ENCODE results near the gene CBLIF.
"Not testable (repeated sequence)": the region's sequence is repeated elsewhere in the genome, so short reads cannot be mapped to it uniquely, and the experiment has no call there.

Gene CBLIF

GRCh38 chr11:59794417-59794816 is 50.9 kb downstream of the CBLIF start:
- DNase-seq (ENCODE audit: low read depth) = no peak

GRCh38 chr11:59792507-59792906 is 52.8 kb downstream of the CBLIF start:
- no peak for DNase-seq (ENCODE audit: low read depth)

DNA sequence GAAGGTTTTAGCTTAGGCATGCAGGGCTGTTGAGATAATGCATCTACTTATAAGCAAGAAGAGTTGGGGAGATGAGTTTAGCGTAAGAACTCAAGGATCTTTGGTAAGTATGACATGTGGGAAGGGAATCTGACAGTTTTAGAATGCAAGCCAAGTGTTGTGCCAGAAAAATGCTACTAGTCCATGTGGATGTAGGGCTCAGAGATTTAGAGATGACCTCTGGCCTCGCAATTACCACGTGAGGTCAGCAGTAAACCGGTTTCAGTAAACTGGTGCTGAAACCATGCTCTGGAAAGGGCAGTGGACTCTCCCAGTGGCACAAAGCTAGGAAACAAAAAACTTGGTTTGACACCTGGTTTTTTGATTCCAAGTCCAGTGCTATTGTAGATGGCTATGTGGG is 53.7 kb downstream of the CBLIF start:
- DNase-seq (ENCODE audit: low read depth) = no peak

DNA sequence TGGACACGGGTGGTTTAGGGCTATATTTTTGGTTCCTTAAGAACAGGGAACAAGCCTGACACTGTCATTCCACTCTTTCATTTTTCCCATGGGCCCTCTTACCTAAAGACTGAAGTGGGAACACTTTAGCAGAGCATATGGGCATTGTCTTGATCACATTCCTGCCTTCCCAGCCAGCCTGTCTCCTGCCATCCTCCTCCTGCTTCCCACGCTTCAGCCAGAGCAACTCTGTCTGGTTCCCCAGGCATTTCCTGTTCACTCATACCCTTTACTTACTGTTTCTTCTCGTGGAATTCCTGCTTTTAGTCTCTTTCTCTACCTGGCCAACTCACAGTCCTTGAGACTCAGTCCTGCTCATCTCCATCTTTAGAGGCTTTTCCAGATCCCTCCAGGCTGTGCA is 57.5 kb downstream of the CBLIF start:
- DNase-seq (ENCODE audit: low read depth) = no peak

DNA sequence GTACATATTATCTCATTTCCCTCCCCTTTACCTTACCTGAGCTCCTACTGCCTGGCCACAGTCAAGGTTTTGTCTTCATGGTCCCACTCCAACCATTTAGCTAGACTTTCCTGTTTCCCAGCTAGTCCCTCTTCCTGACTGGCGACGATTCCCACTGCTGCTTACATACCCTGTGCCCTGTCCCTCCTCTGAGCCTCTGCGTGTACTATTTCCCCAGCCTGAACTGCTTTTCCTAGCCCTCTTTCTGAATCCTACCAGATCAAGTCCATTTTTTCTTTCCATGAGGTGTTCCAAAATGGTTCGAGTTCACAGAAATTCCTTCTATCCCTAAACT is 58.1 kb downstream of the CBLIF start:
- DNase-seq (ENCODE audit: low read depth) = no peak

- no peak for DNase-seq (ENCODE audit: low read depth)
These were observed 59.5 kb downstream of the CBLIF start for GRCh38 chr11:59785818-59786217.

- not testable (repeated sequence) for DNase-seq (ENCODE audit: low read depth)
These were observed 60.9 kb downstream of the CBLIF start for GRCh38 chr11:59784441-59784840.

GRCh38 chr11:59783632-59784090 is 61.6 kb downstream of the CBLIF start:
- no peak for DNase-seq (ENCODE audit: low read depth)

DNA sequence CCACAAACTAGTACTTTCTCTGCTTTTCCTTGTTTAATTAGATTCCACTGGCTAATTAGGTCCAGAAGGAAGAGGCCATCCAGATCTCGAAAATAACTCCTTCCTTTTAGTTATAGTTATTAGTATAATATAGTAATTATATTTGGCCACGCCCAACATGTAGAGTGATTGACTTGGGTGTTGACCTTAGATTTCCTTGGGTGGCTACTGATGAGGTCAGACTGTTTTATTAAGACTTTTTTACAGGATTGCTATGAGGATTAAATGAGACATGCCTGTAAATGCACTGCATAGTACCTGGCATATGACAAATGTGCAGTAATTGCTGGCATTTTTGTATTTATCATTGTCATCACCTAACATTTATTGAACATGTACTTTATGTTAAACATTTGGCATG is 63.2 kb downstream of the CBLIF start:
- DNase-seq (ENCODE audit: low read depth) = no peak

- no peak for DNase-seq (ENCODE audit: low read depth)
These were observed 65.8 kb downstream of the CBLIF start for GRCh38 chr11:59779487-59779886.

Measured in HS-5 (cell line).